GM21381 (cell line): Measurements from ENCODE around the gene PDIA4.
A peak's percentile ranks its signal among the peaks of the same experiment; 100 is the strongest.
"Not testable (repeated sequence)": the region's sequence is repeated elsewhere in the genome, so short reads cannot be mapped to it uniquely, and the experiment has no call there.

Source experiments
- ATAC-seq: cut with Tn5 transposase; IDR thresholded peaks from one replicate; pipeline ENCODE4 v1.9.1; 2021; ENCODE audit warnings: mild to moderate bottlenecking, moderate library complexity; ENCODE audit not compliant: unreplicated experiment

The PDIA4 gene

GRCh38 chr7:149028346-149029109, at the start of gene PDIA4:
TSS of gene PDIA4 (minus strand) at chr7:149028505. CDS start at chr7:149028408, 97 bp downstream.
- ATAC-seq = peak; percentile 91

DNA sequence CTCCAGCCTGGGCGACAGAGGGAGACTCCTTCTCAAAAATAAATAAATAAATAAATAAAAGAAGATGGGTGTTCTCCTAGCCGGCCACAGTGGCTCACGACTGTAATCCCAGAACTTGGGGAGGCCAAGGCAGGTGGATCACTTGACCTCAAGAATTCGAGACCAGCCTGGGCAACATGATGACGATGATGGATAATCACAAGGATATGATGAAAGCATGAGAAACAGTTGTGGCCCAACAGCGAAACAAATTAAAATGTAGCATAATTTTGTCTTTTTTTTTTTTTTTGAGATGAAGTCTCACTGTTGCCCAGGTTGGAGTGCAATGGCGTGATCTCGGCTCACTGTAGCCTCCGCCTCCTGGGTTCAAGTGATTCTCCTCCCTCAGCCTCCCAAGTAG, 49.3 kb upstream of the PDIA4 start:
- ATAC-seq = no peak

- ATAC-seq = no peak
These were observed 47.0 kb upstream of the PDIA4 start for GRCh38 chr7:149075286-149075685.

DNA sequence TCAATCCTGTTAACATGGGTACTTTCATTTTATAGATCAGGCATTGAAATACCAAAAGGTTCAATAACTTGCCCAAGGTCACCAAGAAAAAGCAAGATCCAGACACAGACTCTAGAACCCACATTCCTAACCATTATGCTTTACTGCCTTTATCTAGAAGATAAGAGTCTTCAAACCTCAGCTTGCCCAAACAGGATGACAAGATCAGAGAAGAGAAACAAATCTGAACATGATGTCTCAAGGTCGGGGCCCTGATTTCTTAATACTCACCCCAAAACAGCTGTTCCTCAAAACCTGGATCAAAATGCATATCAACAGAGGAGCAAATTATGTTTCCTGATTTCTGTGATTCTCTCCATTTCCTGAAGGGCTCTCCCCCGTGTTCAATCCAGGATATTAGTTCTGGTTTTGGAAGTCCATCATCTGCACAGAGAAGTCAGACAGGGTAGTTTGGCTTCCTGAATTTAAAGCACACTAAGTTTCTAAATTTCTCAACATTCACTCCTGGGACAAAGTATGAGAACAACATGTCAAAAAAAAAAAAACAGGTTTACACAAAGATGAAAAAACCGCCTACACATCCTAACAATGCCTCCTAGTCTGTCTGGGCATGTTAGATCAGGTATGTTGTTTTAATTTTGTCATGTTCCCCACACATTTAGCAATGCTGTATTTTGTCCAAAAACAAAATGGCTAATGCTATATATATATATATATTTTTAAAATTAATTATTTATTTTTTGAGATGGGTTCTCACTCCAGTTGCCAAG, 46.0 kb upstream of the PDIA4 start:
- no peak for ATAC-seq

DNA sequence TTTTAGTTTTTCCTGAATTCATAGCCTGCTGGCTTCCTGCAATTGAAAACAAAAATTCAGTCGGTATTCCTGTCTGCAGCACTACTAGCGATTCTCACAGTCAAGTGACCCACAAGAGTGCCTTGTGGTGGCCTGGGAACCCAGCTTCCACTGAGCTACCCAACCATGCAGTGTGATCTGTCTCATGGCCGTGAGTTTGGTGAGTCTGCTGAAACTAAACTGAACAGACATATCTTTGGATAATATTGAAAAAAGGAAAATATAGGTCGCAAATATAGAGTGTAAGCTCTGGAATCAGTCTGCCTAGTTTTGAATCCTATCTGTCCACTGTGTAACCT, 44.1 kb upstream of the PDIA4 start:
- ATAC-seq = no peak

DNA sequence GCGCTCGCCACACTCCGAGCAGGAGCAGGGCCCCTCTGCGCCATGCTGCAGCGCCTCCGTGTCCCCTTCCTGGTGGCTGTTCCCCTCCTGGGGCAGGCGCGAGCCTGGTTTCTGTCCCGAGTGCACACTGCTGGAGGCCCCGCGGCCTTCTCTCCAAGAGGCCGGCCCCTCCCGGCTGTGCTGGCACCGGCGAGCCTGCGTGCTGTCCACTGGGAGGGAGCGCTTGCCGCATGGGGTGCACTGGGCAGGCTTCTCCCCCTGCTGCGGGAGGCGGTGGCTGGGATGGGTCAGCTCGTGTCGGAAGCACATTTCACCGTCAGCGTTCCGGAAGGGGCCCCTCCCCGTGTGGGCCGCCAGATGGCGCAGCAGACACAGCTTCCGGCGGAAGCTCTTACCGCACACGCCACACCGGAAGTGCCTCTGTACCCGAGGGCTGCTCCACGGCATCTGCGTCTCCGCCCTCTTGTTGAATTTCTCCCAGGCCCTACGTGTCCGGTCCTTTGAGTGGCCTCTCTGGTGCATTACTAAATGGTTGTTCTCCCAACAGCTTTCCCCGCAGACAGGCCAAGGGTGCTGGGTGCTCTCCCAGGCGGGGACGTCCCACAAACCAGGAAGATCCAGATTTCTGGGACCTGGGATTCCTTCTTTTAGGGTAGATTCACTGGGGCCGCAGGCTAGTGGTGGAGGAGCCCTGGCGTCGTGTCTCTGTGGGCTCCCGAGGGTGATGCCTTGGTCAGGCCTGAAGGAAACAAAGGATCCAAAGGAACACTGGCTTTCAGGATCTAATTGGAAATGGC, 43.5 kb upstream of the PDIA4 start:
- no peak for ATAC-seq

GRCh38 chr7:149071182-149071635, 42.9 kb upstream of the PDIA4 start:
- no peak for ATAC-seq

- no peak for ATAC-seq
These were observed 42.2 kb upstream of the PDIA4 start for GRCh38 chr7:149070372-149071125.

DNA sequence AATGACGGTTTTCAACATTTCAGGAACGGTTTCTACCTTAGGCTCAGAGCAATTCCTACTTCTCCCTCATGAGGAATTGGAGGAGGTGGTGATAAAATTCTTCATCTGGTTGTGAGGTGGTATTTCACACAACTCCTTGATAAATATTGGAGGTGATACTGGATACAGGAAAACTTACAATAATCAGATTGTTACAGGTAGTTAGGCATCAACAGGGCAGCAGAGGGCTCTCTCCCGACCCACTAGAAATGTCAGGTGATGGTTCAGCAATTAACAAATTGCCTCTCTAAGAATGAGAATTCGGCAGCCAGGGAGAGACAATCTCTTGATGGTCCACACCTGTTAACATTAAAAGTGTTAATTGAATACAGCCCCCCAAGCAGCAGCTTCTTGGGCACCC, 39.6 kb upstream of the PDIA4 start:
- no peak for ATAC-seq

GRCh38 chr7:149063476-149063875, 35.2 kb upstream of the PDIA4 start:
- ATAC-seq = no peak

GRCh38 chr7:149062217-149062899, 34.1 kb upstream of the PDIA4 start:
- not testable (repeated sequence) for ATAC-seq

DNA sequence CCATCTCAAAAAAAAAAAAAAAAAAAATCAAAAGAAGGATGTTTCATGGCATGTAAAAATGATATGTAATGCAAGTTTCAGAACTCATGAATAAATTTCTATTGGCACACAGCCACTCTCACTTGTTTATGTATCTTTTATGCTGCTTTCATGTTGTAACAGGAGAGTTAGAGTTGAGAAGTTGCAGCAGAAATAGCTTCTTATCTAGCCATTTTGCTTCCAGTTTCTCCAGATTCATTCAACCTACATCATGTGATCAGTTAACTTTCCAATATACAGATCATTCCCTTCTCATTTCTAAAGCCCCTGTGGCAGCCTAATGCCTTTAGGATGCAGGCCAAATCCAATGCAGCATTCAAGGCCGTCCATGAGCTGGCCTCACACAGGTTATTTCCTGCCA, 31.9 kb upstream of the PDIA4 start:
- no peak for ATAC-seq

- no peak for ATAC-seq
These were observed 25.6 kb upstream of the PDIA4 start for GRCh38 chr7:149053885-149054284.

DNA sequence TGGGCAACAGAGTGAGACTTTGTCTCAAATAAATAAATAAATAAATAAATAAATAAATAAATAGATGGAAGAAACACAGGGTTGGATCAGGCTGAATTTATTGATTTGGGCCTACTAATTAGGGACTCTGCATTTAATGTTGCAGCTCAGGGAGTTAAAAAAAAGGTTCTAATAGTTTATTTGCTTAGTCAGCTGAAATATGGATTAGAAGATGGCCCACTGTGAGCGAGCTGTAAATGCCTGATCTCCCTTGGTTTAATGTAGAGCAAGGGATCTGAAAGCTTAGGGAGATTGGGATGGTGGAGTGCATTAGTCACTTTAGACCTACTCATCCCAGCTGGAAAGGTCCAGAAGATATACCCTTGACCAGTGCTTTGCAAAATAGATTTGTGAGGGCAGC, 25.1 kb upstream of the PDIA4 start:
- ATAC-seq = no peak

DNA sequence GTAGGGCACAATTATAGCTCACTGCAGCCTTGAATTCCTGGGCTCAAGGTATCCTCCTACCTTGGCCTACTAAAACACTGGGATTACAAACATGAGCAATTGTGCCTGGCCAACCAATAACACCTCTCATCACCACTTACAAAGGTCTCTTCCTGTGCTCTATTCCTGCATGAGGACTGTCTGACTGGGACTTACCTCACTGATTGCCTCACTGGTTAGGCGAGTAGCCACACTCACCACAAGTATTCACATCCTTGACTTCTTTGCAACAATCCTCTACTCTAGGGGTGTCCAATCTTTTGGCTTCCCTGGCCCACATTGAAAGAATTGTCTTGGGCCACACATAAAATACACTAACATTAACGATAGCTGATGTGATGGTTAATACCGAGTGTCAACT, 22.6 kb upstream of the PDIA4 start:
- ATAC-seq = no peak

DNA sequence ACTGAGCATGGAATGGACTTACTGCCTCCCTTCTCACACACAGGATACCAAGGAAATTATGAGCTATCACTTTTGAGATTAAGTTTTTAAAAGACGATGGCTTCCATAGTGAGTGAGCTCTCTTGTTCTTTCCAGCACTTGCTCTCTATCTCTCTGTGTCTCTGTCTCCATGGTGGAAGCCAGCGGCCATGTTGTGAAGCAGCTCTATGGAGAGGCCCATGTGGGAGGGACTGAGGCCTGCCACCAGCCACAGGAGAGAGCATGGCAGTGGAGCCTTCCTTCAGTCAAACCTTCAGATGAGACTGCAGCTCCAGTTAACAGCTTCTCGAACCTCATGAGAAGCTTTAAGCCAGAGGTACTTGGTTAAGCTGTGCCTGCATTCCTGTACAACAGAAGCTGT, 20.5 kb upstream of the PDIA4 start:
- no peak for ATAC-seq

- no peak for ATAC-seq
These were observed 18.1 kb upstream of the PDIA4 start for GRCh38 chr7:149046416-149046815.

DNA sequence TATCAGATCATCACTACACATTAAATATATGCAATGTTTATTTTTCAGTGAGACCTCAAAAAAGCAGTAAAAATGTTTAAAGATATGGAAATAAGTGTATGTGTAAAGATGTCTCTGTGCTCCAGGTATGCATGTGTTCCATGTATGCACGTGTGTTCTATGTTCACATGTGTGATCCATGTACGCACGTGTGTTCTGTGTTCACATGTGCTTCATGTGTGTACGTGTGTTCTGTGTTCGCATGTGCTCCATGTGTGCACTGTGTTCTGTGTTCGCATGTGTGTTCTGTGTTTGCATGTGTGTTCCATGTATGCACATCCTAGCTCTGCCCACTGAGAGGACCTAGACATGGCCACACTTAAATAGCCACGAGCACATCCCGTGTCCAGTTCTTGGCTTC, 15.6 kb upstream of the PDIA4 start:
- ATAC-seq = no peak

DNA sequence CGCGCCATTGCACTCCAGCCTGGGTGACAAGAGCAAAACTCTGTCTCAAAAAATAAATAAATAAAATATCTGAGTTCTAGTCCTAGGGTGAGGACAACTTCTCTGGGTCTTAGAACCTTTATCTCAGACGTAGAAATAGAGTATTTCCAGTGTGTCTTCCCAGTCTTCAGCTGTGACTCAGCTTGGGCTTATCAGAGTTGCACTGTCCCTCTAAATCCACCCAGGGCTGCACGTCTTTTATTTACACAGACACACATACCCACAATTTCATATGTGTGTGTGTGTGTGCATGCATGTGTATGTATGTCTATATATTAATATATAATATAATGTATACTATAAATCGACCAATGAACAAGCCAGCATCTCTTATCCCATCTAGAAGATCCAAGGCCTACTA, 13.0 kb upstream of the PDIA4 start:
- no peak for ATAC-seq

DNA sequence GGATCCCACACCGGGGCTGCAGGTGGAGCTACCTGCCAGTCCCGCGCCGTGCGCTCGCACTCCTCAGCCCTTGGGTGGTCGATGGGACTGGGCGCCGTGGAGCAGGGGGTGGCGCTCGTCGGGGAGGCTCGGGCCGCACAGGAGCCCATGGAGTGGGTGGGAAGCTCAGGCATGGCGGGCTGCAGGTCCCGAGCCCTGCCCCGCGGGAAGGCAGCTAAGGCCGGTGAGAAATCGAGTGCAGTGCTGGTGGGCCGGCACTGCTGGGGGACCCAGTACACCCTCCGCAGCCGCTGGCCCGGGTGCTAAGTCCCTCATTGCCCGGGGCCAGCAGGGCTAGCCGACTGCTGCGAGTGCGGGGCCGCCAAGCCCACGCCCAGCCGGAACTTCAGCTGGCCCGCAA, 10.3 kb upstream of the PDIA4 start:
- ATAC-seq = not testable (repeated sequence)
